ENCODE results near the gene WDFY3.

DNA sequence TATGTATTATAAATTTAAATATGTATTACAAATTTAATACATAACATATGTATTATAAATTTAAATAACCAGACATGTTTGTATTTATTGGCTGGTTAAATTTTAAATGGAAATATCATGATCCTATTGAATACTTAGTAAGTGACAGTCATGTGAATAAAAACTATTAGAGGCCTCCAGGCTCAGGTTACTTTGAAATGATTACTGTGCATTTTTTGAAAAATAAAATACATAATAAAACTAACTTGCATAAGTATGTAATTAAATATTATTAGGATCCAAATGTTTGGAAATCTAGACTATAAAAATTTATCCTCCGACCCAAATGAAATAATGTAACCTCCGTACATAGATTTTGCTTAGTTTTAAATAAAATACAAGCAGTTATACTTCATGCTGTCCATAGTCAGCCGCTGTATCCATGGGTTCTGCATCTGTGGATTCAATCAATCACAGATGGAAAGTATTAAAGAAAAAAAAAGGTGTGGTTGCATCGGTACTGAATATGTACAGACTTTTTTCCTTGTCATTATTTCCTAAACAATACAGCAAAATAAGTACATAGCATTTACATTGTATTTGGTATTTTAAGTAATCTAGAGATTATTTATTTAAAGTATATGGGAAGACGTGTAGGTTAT is 140.7 kb downstream of the WDFY3 start:
- TF ChIP-seq, protein P1, sequence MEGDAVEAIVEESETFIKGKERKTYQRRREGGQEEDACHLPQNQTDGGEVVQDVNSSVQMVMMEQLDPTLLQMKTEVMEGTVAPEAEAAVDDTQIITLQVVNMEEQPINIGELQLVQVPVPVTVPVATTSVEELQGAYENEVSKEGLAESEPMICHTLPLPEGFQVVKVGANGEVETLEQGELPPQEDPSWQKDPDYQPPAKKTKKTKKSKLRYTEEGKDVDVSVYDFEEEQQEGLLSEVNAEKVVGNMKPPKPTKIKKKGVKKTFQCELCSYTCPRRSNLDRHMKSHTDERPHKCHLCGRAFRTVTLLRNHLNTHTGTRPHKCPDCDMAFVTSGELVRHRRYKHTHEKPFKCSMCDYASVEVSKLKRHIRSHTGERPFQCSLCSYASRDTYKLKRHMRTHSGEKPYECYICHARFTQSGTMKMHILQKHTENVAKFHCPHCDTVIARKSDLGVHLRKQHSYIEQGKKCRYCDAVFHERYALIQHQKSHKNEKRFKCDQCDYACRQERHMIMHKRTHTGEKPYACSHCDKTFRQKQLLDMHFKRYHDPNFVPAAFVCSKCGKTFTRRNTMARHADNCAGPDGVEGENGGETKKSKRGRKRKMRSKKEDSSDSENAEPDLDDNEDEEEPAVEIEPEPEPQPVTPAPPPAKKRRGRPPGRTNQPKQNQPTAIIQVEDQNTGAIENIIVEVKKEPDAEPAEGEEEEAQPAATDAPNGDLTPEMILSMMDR (optimal IDR thresholded peaks at IDR 0.05 in 1 of 3, IDR thresholded peaks at IDR 0.05 in 1 of 3, conservative IDR thresholded peaks at IDR 0.05 in 1 of 3; ENCODE audit: extremely low read depth in 1 of 3, insufficient read depth in 2 of 3, low read length in 3 of 3), result no peak
- no peak for TF ChIP-seq EZH2 (IDR thresholded peaks at IDR 0.05; ENCODE audit: low read length)
